H1 (cell line): ENCODE data around the gene AMBP. TPM values are rescaled to one million over a fixed set of nuclear protein-coding genes. Genes with fewer than 3 reads are reported as not detected.
A peak's percentile ranks its signal among the peaks of the same experiment; 100 is the strongest.

Experiments used
- CTCF ChIA-PET: fragments of 300-600 bp; sonication (Branson Sonifier 250); formaldehyde crosslinking; loops from one replicate; lab custom pipeline; 2021; ENCODE audit not compliant: partially characterized antibody; lab: Charles Lee
- POLR2A ChIA-PET: fragments of 300-600 bp; sonication (Branson Sonifier 250); formaldehyde crosslinking; loops from one replicate; lab custom pipeline; 2021; ENCODE audit warnings: inconsistent platforms; ENCODE audit not compliant: partially characterized antibody; lab: Charles Lee
- DNase-seq, 2 experiments: peaks; one replicate each; pipeline versions ENCODE4 v3.0.0 to v3.0.0-alpha.2; 2010 to 2022; ENCODE audit warnings: low spot score in 2 of 2, low read depth in 1 of 2, mixed read lengths in 1 of 2
- FAIRE-seq: peaks from 2 replicates; lab custom pipeline; 2011; peaks lifted over from hg19 to GRCh38; lab: Jason Lieb, UNC
- H2AFZ ChIP-seq: 2 replicates; pipeline ENCODE4 v1.8.1; 2012; ENCODE audit warnings: low read length, inconsistent platforms
- H2AK5ac ChIP-seq: 2 replicates; pipeline ENCODE4 v1.6.1; 2013; ENCODE audit warnings: low read depth, low read length
- H2BK120ac ChIP-seq: replicated peaks from 2 replicates; pipeline ENCODE3; 2013; ENCODE audit warnings: low read depth, low read length, inconsistent platforms
- H2BK12ac ChIP-seq: 2 replicates; pipeline ENCODE4 v1.6.1; 2013; ENCODE audit warnings: low read depth, low read length
- H2BK15ac ChIP-seq: 2 replicates; pipeline ENCODE4 v1.6.1; 2013; ENCODE audit warnings: low read length
- H2BK20ac ChIP-seq: 2 replicates; pipeline ENCODE4 v1.6.1; 2013; ENCODE audit warnings: low read length
- H2BK5ac ChIP-seq: 2 replicates; pipeline ENCODE4 v1.6.1; 2013; ENCODE audit warnings: low read depth, low read length
- H3K14ac ChIP-seq: 2 replicates; pipeline ENCODE4 v1.6.1; 2013; ENCODE audit warnings: inconsistent platforms; ENCODE audit not compliant: insufficient read length
- H3K18ac ChIP-seq: 2 replicates; pipeline ENCODE4 v1.6.1; 2013; ENCODE audit warnings: low read length; ENCODE audit errors: extremely low read depth
- H3K23ac ChIP-seq: 2 replicates; pipeline ENCODE4 v1.6.1; 2013; ENCODE audit warnings: inconsistent platforms; ENCODE audit not compliant: insufficient read length
- H3K23me2 ChIP-seq: 2 replicates; pipeline ENCODE4 v1.6.1; 2013; ENCODE audit warnings: low read depth, low read length
- H3K27ac ChIP-seq: 2 replicates; pipeline ENCODE4 v1.6.1; 2011; ENCODE audit warnings: low read depth, low read length, inconsistent platforms
- H3K27me3 ChIP-seq, 4 experiments: replicated peaks in 1 of 4; 1 replicate in 1 of 4; 2 replicates in 3 of 4; pipeline versions ENCODE4 v1.6.1 to v1.8.1; 2011 to 2013; ENCODE audit warnings: low read length in 3 of 4, mild to moderate bottlenecking in 3 of 4, inconsistent platforms in 2 of 4, mixed read lengths in 2 of 4, moderate library complexity in 1 of 4; ENCODE audit not compliant: control insufficient read depth in 3 of 4, insufficient read depth in 3 of 4; ENCODE audit errors: extremely low read depth in 1 of 4
- H3K36me3 ChIP-seq, 4 experiments: 2 replicates each; pipeline versions ENCODE4 v1.6.1 to v1.8.1; 2011 to 2013; ENCODE audit warnings: mild to moderate bottlenecking in 4 of 4, low read length in 3 of 4, moderate library complexity in 2 of 4, control low read depth in 1 of 4, inconsistent platforms in 1 of 4; ENCODE audit not compliant: insufficient read depth in 4 of 4, control insufficient read depth in 2 of 4
- H3K4ac ChIP-seq: replicated peaks from 2 replicates; pipeline ENCODE3; 2013; ENCODE audit warnings: low read length, low read depth, mixed read lengths, inconsistent platforms; ENCODE audit not compliant: insufficient read length
- H3K4me1 ChIP-seq, 4 experiments: replicated peaks in 1 of 4; 1 replicate in 1 of 4; 2 replicates in 3 of 4; pipeline versions ENCODE4 v1.6.1 to v1.8.1; 2011 to 2013; ENCODE audit warnings: low read length in 3 of 4, inconsistent platforms in 2 of 4, mixed read lengths in 1 of 4; ENCODE audit not compliant: insufficient read depth in 4 of 4, control insufficient read depth in 3 of 4
- H3K4me2 ChIP-seq, 2 experiments: 2 replicates each; pipeline versions ENCODE4 v1.6.1 to v1.8.1; 2011 to 2013; ENCODE audit warnings: low read depth in 2 of 2, low read length in 2 of 2, control low read depth in 1 of 2, inconsistent platforms in 1 of 2, mild to moderate bottlenecking in 1 of 2; ENCODE audit not compliant: insufficient read depth in 1 of 2
- H3K4me3 ChIP-seq, 4 experiments: fragments of 200-600, 300-600 bp in 1 of 4; sonication (generic), shearing (Covaris generic), sonication (Bioruptor Twin) in 1 of 4; 2 replicates each; pipeline versions ENCODE4 v1.5.1 to v1.8.1; 2011 to 2016; ENCODE audit warnings: low read length in 4 of 4, low read depth in 3 of 4, control low read depth in 2 of 4, inconsistent platforms in 2 of 4, mild to moderate bottlenecking in 2 of 4, mixed read lengths in 1 of 4, moderate library complexity in 1 of 4; ENCODE audit not compliant: insufficient read depth in 2 of 4; ENCODE audit errors: extremely low read depth in 1 of 4
- H3K56ac ChIP-seq: replicated peaks from 2 replicates; pipeline ENCODE3; 2013; ENCODE audit warnings: low read depth, mild to moderate bottlenecking, mixed read lengths, low read length, inconsistent platforms; ENCODE audit not compliant: insufficient read length
- H3K79me1 ChIP-seq: 2 replicates; pipeline ENCODE4 v1.6.1; 2013; ENCODE audit warnings: low read depth, low read length, control low read depth
- H3K79me2 ChIP-seq, 2 experiments: 2 replicates each; pipeline versions ENCODE4 v1.6.1 to v1.8.1; 2012 to 2013; ENCODE audit warnings: low read length in 2 of 2, mild to moderate bottlenecking in 2 of 2, inconsistent platforms in 1 of 2; ENCODE audit not compliant: insufficient read depth in 2 of 2, control insufficient read depth in 1 of 2
- H3K9ac ChIP-seq, 4 experiments: replicated peaks in 1 of 4; 1 replicate in 1 of 4; 2 replicates in 3 of 4; pipeline versions ENCODE4 v1.6.1 to v1.8.1; 2011 to 2013; ENCODE audit warnings: low read depth in 3 of 4, low read length in 3 of 4, control low read depth in 2 of 4, mild to moderate bottlenecking in 2 of 4, moderate library complexity in 2 of 4, inconsistent platforms in 1 of 4; ENCODE audit errors: extremely low read depth in 1 of 4
- H3K9me3 ChIP-seq, 2 experiments: 2 replicates each; pipeline versions ENCODE4 v1.6.1 to v1.8.1; 2012 to 2013; ENCODE audit warnings: mild to moderate bottlenecking in 2 of 2, moderate library complexity in 2 of 2, control low read depth in 1 of 2, inconsistent platforms in 1 of 2, low read depth in 1 of 2, low read length in 1 of 2, mixed read lengths in 1 of 2; ENCODE audit not compliant: insufficient read depth in 2 of 2
- H4K20me1 ChIP-seq, 2 experiments: replicated peaks in 1 of 2; 2 replicates each; pipeline versions ENCODE3 to v1.8.1; 2011 to 2013; ENCODE audit warnings: inconsistent platforms in 2 of 2, low read length in 2 of 2, mild to moderate bottlenecking in 1 of 2; ENCODE audit not compliant: insufficient read depth in 2 of 2, control insufficient read depth in 1 of 2
- H4K5ac ChIP-seq: 2 replicates; pipeline ENCODE4 v1.6.1; 2013; ENCODE audit warnings: low read length, low read depth, mixed read lengths, inconsistent platforms; ENCODE audit not compliant: insufficient read length
- H4K8ac ChIP-seq: 2 replicates; pipeline ENCODE4 v1.8.0; 2013; ENCODE audit warnings: mild to moderate bottlenecking, moderate library complexity, low read length, inconsistent platforms; ENCODE audit not compliant: insufficient read depth; ENCODE audit errors: extremely low read depth
- H4K91ac ChIP-seq: replicated peaks from 2 replicates; pipeline ENCODE3; 2013; ENCODE audit warnings: low read length, mixed read lengths, inconsistent platforms; ENCODE audit not compliant: insufficient read length
- CEBPB ChIP-seq: IDR thresholded peaks from 2 replicates; pipeline ENCODE4 v1.6.1; 2012; ENCODE audit warnings: low read depth, low read length
- EZH2 ChIP-seq: fragments of 200-600 bp; sonication (generic); IDR thresholded peaks from 2 replicates; pipeline ENCODE4 v1.7.1; 2012; ENCODE audit warnings: low read depth, mild to moderate bottlenecking, moderate library complexity, low read length, inconsistent platforms; ENCODE audit not compliant: severe bottlenecking
- JUND ChIP-seq: IDR thresholded peaks from 2 replicates; pipeline ENCODE4 v1.6.1; 2011; ENCODE audit warnings: mild to moderate bottlenecking, improper control_type of control experiment, low read length
- KDM4A ChIP-seq: IDR thresholded peaks from one replicate; pipeline ENCODE4 v1.7.1; 2012; ENCODE audit warnings: low read depth, mild to moderate bottlenecking, moderate library complexity, low read length, inconsistent platforms; ENCODE audit not compliant: severe bottlenecking
- POU5F1 ChIP-seq: IDR thresholded peaks from 2 replicates; pipeline ENCODE4 v1.6.1; 2011; ENCODE audit warnings: low read depth, mild to moderate bottlenecking, low read length, moderate library complexity
- RFX5 ChIP-seq: IDR thresholded peaks from 2 replicates; pipeline ENCODE4 v1.6.1; 2011; ENCODE audit warnings: low read depth, low read length, improper control_type of control experiment, borderline replicate concordance
- SUZ12 ChIP-seq: fragments of 200-600 bp; sonication (generic); IDR thresholded peaks from 2 replicates; pipeline ENCODE4 v1.6.1; 2012; ENCODE audit warnings: mild to moderate bottlenecking, inconsistent platforms, low read length, moderate library complexity, mixed read lengths
- USF2 ChIP-seq: IDR thresholded peaks from 2 replicates; pipeline ENCODE4 v1.6.1; 2011; ENCODE audit warnings: low read length, improper control_type of control experiment
- YY1 ChIP-seq: IDR thresholded peaks from 2 replicates; pipeline ENCODE4 v1.6.1; 2011; ENCODE audit warnings: low read depth, mild to moderate bottlenecking, low read length
- ZNF274 ChIP-seq: IDR thresholded peaks from 2 replicates; pipeline ENCODE4 v1.7.0; 2012; ENCODE audit warnings: low read length, borderline replicate concordance; ENCODE audit errors: extremely low read depth
- WGBS, 2 experiments: shearing (Covaris generic) in 1 of 2; methylation state at CpG; one replicate each; pipeline versions ENCODE4 v1.1.6 to v1.1.7; 2013 to 2015; ENCODE audit warnings: low lambda C conversion rate in 2 of 2, mixed read lengths in 2 of 2, inconsistent platforms in 1 of 2, low coverage in 1 of 2, missing lambda C conversion rate in 1 of 2; ENCODE audit not compliant: insufficient replicate concordance in 2 of 2, insufficient coverage in 1 of 2, insufficient read length in 1 of 2; ENCODE audit errors: extremely low coverage in 1 of 2, missing lambda C conversion rate in 1 of 2; 5-methylcytosine and 5-hydroxymethylcytosine counted together
- polyA plus RNA-seq, 7 experiments: library from polyadenylated mRNA; depleted of rRNA in 3 of 7; stranded (reverse) in 5 of 7; unstranded in 2 of 7; fragments of >200 nt in 5 of 7; fragments of 200-250 nt in 2 of 7; gene quantifications; 1 replicate in 5 of 7; 2 replicates in 1 of 7; 4 replicates in 1 of 7; pipeline versions ENCODE4 v1.2.1 to v1.2.3, GENCODE V29; 2011 to 2013; ENCODE audit warnings: missing spikeins in 2 of 7, mixed read lengths in 2 of 7
- total RNA-seq: library from RNA; stranded (reverse); fragmentation: NEBNext Ultra II Directional; extraction: Animal tissue kit (Norgen Biotek cat#: 25700); gene quantifications from 2 replicates; pipeline ENCODE4 v1.2.1, GENCODE V29; 2021

Gene AMBP
- total and polyA plus RNA-seq, 2 of the 8 experiments (the other 6 are each of a cell fraction or from before 2014, with no cell fraction given): 3.0 to 4.0 TPM

- H4K8ac ChIP-seq: no peak overlapping the region
- H2BK120ac ChIP-seq: no peak overlapping the region
- H3K23me2 ChIP-seq: no peaks in the 10 kb centered on the region
- ChIA-PET CTCF (interaction anchor here (1.0 to 2.5 kb wide), 5 partner anchors 11 to 323 kb away, joined by 3 to 9 read pairs (median 4); no protein-coding TSS in a partner anchor), POLR2A (interaction anchor here (1.0 kb wide), 1 partner anchor 10 kb away, joined by 3 read pairs; no protein-coding TSS in a partner anchor)
- no peaks in the 10 kb centered on the region for H3K9me3 ChIP-seq
- no peak overlapping the region for H4K5ac ChIP-seq
- H2BK12ac ChIP-seq: no peak overlapping the region
- no peak overlapping the region for H2BK20ac ChIP-seq
- no peak overlapping the region for H3K56ac ChIP-seq
- no peak overlapping the region for H2AK5ac ChIP-seq
- H2BK15ac ChIP-seq: no peak overlapping the region
- FAIRE-seq (no peak), DNase-seq (peak in 1 of 2 experiments; percentile 45)
- no peak overlapping the region for H3K14ac ChIP-seq
- no peak overlapping the region for H2BK5ac ChIP-seq
- no peak overlapping the region for H3K4me3 ChIP-seq
- H3K79me2 ChIP-seq: no peaks in the 10 kb centered on the region
- TF ChIP-seq YY1 (no peak), USF2 (no peak), POU5F1 (no peak), SUZ12 (no peak), RFX5 (no peak), EZH2 (no peak), KDM4A (no peak), JUND (no peak), ZNF274 (no peak), CEBPB (no peak)
- H3K27ac ChIP-seq: no peak overlapping the region
- no peak overlapping the region for H2AFZ ChIP-seq
- no peak overlapping the region for H3K23ac ChIP-seq
- no peak overlapping the region for H3K18ac ChIP-seq
- H3K9ac ChIP-seq: no peak overlapping the region
- WGBS, 2 experiments: 83% methylated on average over 9 of the region's 9 CpGs; no CpG with 5 or more reads in 1 of the 2 experiments
- H4K91ac ChIP-seq: no peak overlapping the region
- no peaks in the 10 kb centered on the region for H3K4me1 ChIP-seq
- no peaks in the 10 kb centered on the region for H3K36me3 ChIP-seq
- H3K27me3 ChIP-seq: no peaks in the 10 kb centered on the region
- H4K20me1 ChIP-seq: no peaks in the 10 kb centered on the region
- H3K4me2 ChIP-seq: no peak overlapping the region
- H3K79me1 ChIP-seq: no peaks in the 10 kb centered on the region
- H3K4ac ChIP-seq: no peak overlapping the region
Observed at GRCh38 chr9:114060711-114061110, 17.4 kb downstream of the AMBP start.
